Right renal cortex interstitium (tissue), 3 donors: Measurements from ENCODE around the gene BANK1. TPM values are rescaled to one million over a fixed set of nuclear protein-coding genes. Genes with fewer than 3 reads are reported as not detected.

Experiments
- DNase-seq, 3 donors: peaks; one replicate each; pipeline ENCODE4 v3.0.0-alpha.2; 2013; ENCODE audit warnings: low read depth in 3 of 3, low spot score in 2 of 3
- polyA plus RNA-seq, 3 donors: library from polyadenylated mRNA; unstranded; fragments of 120-200 nt; gene quantifications; one replicate each; pipeline ENCODE4 v1.2.1, GENCODE V29; 2013; ENCODE audit not compliant: insufficient read length in 3 of 3

Gene BANK1
- polyA plus RNA-seq, 3 donors: 3.1 to 4.2 (median 3.2) TPM

DNA sequence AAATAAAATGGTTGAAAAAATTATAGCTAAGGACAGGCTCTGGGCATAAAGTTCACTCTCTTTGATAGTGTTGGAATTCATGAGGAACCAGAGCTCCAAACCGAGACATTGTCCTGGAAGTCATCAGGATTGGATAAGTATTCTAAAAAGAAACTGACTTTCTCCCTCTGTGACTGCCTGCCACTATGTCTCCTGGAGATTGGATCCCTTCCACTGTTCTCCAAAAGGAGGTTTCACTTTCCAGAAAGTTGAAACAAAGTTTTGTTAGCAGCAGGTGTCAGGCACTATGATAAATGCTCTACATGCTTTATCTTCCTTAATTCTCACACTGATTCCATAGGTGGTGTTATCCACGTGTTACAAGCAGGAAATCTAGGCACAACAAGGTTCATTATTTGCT lies 16.8 kb downstream of the BANK1 start:
- no peak for DNase-seq

DNA sequence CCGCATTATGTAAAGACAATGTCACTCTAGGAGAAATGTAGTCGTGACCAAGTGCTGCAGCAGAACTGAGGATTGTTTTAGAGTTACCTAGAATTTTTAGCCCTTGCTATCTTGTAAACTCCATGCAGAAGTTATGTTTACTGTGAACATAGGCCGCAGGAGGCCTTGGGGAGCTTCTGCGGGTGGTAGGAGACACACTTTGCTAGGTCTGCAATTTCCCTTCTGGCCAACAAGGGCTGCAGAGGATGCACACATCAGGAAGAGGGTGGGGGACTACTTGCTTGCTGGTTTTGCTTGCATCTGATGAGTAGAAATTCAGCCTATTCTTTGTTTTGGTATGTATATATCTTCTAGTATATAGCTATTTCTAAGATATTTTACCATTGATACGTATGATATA lies 23.1 kb downstream of the BANK1 start:
- no peak for DNase-seq

DNA sequence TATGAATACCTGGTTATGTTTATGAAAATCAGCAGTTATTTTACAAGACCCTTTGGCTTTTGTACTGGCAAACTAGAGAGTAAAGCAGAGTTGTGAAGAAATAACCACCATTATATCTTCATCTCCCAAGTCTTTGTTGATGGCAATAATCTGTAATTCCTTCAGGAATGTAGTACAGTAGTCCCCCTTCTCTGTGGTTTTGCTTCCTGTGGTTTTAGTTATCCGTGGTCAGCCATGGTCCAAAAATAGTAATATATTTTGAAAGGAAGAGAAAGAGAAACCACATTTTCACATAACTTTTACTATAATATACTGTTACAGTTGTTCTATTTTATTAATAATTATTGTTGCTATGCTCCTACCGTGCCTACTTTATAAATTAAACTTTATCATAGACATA lies 27.8 kb downstream of the BANK1 start:
- DNase-seq: no peak

DNA sequence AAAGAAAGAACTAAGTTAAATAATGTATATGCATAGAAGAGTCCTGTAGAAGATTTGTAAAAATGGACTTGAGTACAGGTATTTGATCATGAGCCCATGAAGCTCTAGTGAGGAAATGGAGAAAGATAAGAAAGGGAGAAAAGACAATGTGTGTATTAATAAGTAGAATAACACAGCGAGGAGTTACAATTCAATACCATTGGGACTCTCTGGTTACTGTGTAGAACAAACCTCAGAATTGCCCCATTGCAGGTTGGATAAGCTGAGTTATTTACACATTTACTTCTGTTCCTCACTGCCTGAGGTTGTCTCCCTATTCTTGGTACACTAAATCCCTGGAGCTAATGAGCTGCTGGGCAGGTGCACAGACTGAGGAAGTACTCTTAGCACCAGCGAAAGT lies 33.3 kb downstream of the BANK1 start:
- DNase-seq: no peak

DNA sequence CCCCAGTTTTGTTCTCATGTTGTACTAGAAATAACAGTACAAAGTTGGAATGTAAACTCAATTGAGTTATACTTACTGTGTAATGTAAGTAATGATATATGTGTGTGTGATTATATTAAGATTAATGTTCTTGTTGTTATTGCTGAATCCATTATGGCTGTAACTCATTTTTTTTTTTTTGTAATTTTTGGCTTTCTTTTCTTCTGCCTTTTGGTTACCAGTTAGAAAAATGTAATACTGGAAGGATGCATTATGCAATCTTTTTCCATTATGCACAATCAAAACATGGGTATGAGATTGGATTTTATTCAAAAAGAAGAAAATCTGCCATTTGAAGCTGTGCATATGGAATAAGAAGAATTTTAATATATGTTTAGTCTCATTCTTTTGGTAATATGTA lies 34.0 kb downstream of the BANK1 start:
- DNase-seq: no peak

DNA sequence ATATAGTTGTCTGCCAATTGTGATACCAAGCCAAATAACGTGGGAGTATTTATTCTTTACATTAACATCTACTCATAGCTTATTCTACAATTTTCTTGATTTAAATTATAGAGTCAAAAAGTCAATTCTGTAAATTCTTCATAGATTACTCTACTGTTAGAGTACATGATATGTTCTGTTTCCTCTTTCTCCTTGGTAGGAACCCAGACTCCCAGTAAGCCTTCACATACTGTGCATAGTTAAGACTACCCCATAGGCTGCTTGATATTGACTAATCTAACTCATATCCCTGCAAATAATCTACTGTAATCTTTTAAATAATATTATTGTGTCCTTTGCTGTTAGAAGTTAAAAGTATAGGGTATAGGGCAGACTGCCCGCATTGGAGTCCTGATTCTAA lies 35.4 kb downstream of the BANK1 start:
- DNase-seq: no peak

DNA sequence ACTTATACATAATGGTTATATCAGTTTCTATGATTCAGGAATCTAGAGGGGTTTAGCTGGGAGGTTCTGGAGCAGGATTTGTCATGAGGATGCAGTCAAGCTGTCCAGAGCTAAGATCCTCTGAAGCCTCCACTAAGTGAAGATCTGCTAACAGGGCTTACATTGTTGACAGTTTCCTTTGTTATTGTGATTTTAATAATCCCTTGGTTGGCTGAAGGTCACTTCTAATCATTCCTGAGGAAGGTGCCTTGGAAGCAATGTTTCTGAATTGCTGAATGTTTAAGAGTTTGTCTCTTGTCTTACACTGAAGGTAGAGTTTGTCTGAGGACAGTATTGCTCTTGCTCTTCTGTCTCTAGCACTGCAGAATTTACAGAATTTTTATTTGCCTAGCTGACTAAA lies 41.3 kb downstream of the BANK1 start:
- no peak for DNase-seq

DNA sequence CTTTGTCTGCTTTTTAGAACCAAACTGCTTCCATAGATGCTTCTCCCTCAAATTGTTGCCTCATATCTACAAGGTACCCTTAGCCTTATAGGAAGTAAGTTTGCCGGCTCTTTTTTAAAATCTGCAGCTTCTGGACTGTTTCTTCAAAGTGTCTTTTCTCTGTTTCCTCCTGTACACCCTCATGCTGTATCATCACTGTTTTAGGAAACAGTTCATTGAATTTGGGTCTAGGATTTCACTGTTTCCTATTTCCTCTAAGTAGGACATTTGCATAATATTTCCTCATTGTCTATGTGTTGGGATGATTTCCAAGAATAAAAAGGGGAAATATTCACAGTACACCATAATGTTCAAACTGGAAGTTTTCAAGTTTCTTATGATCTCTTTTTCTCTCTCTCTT lies 43.0 kb downstream of the BANK1 start:
- no peak for DNase-seq

DNA sequence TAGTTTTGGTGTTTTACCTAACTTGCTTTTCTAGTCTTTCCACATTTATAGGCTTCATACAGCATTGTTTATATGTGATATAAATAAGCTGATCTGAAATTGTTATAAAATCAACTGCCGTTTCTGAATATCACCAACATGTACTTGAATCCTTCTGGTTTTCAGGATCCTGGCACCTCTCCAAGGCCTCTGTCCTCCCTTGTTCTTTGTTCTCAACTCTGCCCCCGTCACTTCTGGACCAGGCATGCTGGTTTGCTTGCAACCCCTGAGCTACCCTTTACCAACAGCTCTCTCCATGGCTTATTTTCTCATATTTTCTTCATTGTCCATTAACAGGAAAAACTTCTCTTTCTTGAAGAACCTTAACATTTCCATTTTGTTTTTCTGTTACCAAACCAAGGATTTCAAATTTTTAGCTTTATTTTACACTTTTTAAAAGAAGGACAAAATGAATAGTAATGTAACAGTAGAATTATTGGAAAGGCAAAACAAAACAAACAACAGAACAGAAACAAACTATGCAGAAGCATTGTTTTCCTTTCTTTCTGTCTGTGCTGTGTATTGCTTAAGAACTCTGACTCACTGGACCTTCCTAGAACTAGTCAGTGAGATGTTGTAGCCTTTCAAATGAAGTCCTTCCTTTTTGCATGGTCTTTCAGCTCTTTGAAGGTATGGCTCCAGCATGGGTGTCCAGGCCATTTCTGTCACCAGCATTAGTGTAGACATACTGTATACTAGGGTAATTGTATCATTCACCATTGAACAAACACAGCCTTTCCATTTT lies 44.8 kb downstream of the BANK1 start:
- DNase-seq: peak in 2 of 3 donors; percentile 4

DNA sequence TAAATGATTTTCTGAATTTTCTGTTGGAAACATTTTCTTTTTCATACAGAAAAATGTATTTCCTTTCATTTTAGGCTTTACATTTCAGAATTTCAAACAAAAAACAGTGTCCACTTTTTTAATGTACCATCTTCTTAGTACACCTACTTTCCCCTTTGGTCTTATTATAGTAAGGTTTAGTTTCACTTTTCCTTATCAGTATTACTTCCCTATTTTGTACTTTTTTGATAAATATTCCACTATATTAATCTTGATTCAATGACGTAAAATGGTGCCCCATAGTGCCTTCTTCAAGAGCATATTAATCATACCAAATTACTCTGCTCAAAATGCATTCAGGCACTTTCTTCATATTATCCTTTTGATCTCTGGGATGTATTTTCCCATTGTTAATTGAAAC lies 52.5 kb downstream of the BANK1 start:
- no peak for DNase-seq

DNA sequence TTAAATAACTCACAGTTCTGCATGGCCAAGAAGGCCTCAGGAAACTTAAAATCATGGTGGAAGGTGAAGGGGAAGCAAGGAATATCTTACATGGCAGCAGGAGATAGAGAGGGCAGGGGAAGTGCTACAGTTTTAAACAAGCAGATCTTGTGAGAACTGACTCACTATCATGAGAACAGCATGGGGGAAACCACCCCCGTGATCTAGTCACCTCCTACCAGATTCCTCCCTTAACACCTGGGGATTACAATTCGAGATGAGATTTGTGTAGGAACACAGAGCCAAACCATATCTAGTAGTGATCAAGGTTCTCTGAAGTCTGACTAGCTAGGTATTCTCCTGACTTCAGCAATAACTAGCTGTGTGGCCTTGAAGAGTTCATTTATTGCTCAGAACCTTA lies 56.0 kb downstream of the BANK1 start:
- DNase-seq: no peak

DNA sequence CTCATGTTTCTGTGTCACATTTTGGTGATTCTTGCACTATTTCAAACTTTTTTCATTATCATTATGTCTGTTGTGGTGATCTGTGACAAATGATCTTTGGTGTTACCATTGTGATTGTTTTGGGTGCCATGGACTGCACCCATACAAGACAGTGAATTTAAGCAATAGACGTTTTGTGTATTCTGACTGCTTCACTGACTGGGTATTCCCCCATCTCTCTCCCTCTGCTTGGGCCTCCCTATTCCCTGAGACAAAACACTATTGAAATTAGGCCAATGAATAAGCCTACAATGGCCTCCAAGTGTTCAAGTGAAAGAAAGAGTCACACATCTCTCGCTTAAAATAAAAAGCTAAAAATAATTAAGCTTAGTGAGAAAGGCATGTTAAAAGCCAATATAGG lies 60.2 kb downstream of the BANK1 start:
- no peak for DNase-seq

DNA sequence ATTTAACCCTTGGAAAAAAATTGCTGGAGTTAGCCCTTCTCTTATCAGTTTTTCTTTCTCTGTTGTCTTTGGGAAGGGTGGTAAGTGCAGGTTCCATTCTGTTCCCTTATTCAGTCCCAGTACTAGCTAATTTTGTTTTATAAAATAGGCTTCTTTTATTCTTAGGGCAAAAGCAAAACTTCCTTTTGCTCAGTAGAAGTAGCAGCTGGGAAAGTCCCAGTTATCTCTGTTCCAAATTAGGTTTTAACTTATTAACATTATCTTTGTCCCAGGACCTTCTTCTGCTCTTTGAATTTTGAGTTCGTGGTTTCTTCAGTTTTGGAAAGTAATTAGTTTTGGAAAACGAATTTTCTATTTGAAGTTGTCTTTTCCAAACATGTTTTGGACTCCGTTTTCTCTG lies 61.1 kb downstream of the BANK1 start:
- DNase-seq: no peak

DNA sequence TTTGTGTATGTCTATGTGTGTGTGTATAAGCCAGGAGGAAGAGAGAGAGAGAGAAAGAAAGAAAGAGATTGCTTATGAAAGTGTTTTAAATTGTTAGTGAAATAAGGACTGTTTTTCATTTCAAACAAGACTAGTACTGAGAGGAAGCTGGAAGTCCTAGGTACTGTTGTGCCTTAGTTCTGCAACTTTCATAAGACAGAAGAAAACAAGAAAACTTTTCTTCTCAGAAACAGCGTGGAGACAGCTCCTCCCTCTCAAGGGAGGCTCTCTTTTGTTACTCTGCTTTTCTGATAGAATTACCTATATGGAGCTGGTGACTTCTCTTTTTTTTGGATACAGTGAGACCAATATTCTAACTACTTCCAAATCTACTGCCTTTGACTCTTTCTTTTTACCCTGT lies 62.5 kb downstream of the BANK1 start:
- no peak for DNase-seq

DNA sequence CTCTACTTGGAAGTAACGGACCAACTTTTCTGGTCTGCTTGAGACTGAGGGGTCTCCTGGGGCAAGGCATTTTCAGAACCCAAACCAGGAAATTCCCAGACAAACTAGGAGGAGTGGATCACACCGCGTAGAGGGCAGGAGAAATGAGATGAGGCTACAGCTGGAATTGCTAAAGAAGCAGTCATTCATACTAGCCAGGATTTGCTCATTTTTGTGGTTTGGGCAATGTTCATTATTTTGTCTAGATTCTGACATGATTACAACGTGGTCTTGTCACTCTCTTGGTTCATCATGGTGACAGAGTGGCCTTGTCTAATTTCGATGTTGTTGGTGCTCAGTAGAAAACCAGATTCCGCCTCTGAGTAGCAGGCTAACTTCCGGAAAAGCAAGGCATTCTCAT lies 63.2 kb downstream of the BANK1 start:
- no peak for DNase-seq

DNA sequence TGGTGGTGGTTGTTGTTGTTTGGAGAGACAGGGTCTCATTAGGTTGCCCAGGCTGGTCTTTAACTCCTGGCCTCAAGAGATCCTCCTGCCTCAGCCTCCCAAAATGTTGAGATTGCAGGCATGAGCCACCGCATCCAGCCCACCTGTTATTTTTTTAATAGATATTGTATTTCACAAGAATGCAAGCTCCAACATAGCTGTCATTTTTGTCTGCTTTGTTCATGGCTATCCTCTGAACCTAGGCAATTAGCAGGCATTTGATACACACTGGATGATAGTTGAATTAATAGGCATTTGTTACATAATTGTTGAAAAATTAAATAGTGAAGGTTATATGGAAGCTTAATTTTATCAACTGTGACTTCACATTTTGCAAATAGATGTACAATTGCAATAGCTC lies 64.7 kb downstream of the BANK1 start:
- DNase-seq: no peak

DNA sequence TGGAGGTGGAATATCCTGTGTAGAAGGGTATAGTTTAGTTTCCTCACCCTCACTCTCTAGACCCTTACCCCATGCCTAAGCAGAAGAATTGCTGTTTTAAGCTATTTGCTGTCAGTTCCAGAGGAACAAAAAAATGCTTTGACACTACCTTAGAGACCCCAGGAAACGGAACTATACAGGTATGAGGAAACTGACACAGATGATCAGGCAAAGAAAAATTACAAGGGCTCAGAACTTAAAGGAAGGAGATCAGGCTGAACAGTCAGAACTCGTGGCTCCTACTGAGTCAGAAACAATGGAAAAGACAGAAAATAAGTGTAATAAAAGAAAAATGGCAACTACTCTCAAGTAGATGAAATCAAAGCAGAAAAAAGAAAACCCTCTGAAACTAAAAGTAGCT lies 65.6 kb downstream of the BANK1 start:
- DNase-seq: no peak

DNA sequence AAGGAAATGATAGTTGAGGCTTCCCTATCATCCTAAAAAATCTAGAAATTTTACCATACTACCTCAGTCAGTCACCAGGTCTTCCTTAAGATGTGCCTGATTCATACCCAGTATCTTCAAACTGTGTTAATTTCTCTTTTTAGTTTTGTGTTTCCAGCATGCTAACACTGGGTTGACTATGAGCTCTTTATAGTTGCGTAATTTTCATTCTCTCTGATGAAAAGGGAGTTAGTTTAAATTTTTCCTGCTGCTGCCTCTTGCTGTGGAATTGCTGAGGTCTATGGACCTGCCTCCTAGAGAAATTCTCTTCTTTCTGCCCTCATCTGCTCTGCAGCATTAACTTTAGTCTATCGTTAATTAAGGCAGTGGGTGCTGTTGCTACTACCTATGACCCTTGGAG lies 66.6 kb downstream of the BANK1 start:
- no peak for DNase-seq

DNA sequence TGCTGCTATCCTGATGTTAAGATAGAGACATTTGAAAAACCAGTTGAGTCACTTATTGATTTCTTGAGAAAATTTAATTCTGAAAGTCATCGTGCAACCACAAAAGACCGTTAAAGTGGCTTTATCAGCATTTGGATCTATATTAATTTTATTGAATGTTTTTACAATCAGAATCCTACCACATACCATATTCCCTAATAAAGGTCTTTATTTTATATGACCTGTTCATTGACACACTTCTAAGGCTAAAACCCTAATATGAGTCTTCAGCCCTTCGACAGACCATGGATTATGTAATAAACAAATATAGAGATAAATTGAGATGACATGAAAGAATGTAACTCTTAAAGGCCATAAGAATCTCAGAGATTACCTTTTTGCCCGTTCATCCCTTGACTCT lies 68.1 kb downstream of the BANK1 start:
- no peak for DNase-seq

DNA sequence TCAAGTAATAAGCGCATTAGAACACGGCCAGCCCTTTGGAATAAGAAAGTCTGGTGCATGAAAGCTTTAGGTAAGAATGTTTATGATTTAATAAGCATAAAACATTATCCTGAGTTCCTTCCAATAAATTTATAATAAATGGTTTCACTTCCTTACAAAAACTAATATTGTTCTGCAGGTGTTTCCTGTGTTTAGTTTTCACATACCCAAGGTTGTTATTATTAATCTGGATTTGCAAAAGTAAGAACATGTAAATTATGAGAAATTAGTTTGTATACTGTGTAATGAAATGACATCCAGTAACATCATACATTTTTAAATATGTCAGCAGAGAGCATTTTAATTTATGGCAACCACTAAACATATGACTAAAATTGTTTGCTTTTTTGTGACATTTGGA lies 72.1 kb downstream of the BANK1 start:
- DNase-seq: no peak

DNA sequence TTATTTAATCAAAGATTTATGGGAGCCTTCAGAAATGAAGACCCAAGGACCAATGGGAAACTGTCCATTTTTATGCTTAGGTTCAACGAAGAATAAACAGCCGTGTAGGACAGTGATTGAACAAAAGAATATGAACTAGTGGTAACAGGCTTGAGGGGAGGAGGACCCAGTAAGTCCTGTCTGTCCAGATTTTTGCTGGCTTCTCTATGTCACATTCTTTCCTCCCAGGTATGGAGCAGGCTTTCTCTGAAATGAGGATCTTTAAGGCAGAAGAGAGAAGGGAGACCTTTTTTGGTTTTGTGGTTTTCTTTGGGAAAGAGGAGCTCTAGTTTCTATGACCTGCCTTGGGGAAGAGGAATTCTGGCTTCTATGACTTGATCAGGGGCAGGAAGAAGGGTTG lies 74.1 kb downstream of the BANK1 start:
- no peak for DNase-seq

DNA sequence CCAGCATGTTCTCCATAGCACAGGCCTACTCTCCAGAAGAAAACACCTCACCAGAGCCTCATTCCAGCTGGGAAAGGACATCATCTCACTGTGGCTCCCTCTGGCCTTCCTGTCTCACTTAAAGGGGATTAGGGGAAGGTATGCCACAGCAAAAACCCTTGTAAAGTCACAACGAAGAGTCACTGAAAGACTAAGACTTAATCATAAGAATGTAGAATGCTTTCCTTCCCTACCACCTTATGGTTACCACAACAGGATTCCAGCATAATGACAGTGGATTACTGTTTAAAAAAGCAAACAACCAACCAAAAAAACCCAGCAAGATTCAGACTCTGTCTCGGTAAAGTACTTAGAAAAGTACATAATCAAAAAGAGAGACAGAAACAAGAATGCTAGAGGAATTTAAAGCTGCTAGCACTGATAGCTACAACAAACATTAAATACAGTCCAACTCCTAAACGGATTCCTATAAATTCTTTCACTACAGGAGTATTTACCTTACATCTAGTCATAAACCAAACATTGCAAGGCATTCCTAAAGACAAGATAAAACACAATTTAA lies 75.1 kb downstream of the BANK1 start:
- no peak for DNase-seq

DNA sequence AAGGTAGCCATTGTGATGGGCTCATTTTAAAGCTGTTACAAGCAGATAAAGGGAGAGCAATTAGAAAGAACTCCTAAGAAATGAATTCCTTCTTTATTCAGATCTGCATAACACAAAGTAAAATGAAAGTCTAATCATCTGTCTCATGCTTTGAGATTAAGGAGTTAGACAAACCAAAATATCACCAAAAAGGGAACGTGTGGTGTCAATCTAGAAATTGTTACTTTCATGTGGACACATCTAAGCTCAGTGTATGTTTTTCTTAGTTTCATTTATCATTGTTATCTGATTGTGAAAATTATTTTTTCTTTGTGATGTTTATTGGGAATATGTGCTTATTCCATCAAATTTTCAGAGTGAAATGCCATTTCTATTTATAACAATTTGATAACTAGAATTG lies 80.3 kb downstream of the BANK1 start:
- no peak for DNase-seq
